Cardiac muscle cell (in vitro differentiated cells and primary cell): ENCODE data around the gene RALGAPB. TPM values are rescaled to one million over a fixed set of nuclear protein-coding genes. Genes with fewer than 3 reads are reported as not detected.

Experiments
- DNase-seq, 2 donors: peaks; one replicate each; pipeline versions ENCODE4 v3.0.0 to v3.0.0-alpha.2; 2010 to 2017; ENCODE audit warnings: low read depth in 1 of 2, low spot score in 1 of 2
- H3K27ac ChIP-seq: fragments of 200-600 bp; sonication (generic); 2 replicates; pipeline ENCODE4 v1.5.1; 2016
- H3K27me3 ChIP-seq: fragments of 200-600 bp; sonication (generic); 2 replicates; pipeline ENCODE4 v1.6.0; 2016; ENCODE audit warnings: control low read depth
- H3K36me3 ChIP-seq: fragments of 200-600 bp; sonication (generic); 2 replicates; pipeline ENCODE4 v1.5.1; 2016; ENCODE audit warnings: control low read depth
- H3K4me1 ChIP-seq: fragments of 200-600 bp; sonication (generic); 2 replicates; pipeline ENCODE4 v1.8.1; 2017; ENCODE audit warnings: low read depth, mild to moderate bottlenecking, mixed run types
- H3K4me3 ChIP-seq: fragments of 200-600 bp; sonication (generic); 2 replicates; pipeline ENCODE4 v1.5.1; 2016; ENCODE audit warnings: mild to moderate bottlenecking
- H3K9me3 ChIP-seq: fragments of 200-600 bp; sonication (generic); 2 replicates; pipeline ENCODE4 v1.5.1; 2017; ENCODE audit warnings: low read depth, mild to moderate bottlenecking, control low read depth
- CTCF ChIP-seq: IDR thresholded peaks from 2 replicates; pipeline ENCODE4 v1.5.1; 2012; ENCODE audit warnings: low read depth, mild to moderate bottlenecking, low read length
- polyA plus RNA-seq: library from polyadenylated mRNA; unstranded; fragments of >200 nt; fragmentation: Nextera tagmentation; extraction: Ambion mirVana; gene quantifications from 2 replicates; pipeline ENCODE4 v1.2.1, GENCODE V29; 2016
- total RNA-seq: library from RNA; depleted of rRNA; stranded (reverse); fragments of >200 nt; gene quantifications from 2 replicates; pipeline ENCODE4 v1.2.3, GENCODE V29; 2016

RALGAPB gene
- total and polyA plus RNA-seq, 2 experiments from 2014 or later = 10.3 to 20.3 TPM

DNA sequence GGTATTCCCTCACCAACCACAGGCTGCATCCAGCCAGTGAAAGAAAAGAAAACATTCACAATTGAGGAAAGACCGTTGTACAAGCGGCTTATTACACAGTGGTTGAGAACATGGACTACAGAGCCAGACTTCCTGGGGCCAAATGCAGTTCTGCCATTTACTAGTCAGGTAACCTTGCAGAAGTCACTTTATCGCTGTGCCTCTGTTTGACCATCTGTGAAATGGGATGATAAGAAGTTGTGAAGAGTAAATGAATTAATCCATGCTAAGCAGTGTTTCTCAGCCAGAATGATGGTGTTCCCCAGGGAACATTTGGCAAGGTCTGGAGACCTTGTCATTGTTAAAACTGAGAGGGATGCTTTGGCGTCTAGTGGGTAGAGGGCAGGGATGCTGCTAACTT, 143.8 kb downstream of the RALGAPB start:
- no peak overlapping the region for H3K27ac ChIP-seq
- TF ChIP-seq CTCF = no peak
- H3K9me3 ChIP-seq = no peaks in the 10 kb centered on the region
- H3K4me3 ChIP-seq = no peak overlapping the region
- H3K4me1 ChIP-seq = no peaks in the 10 kb centered on the region
- no peaks in the 10 kb centered on the region for H3K36me3 ChIP-seq
- DNase-seq = no peak
- H3K27me3 ChIP-seq = no peaks in the 10 kb centered on the region

GRCh38 chr20:38617011-38617829, 144.6 kb downstream of the RALGAPB start:
- Histone ChIP-seq H3K27ac (no peak overlapping the region), H3K9me3 (no peaks in the 10 kb centered on the region), H3K27me3 (no peaks in the 10 kb centered on the region), H3K4me1 (no peaks in the 10 kb centered on the region), H3K36me3 (no peaks in the 10 kb centered on the region), H3K4me3 (no peak overlapping the region)
- no peak for TF ChIP-seq CTCF
- DNase-seq = peak in 1 of 2 donors; percentile 11

GRCh38 chr20:38617830-38618196, 145.2 kb downstream of the RALGAPB start:
- no peaks in the 10 kb centered on the region for H3K27me3 ChIP-seq
- no peaks in the 10 kb centered on the region for H3K4me1 ChIP-seq
- H3K4me3 ChIP-seq = no peak overlapping the region
- H3K9me3 ChIP-seq = no peaks in the 10 kb centered on the region
- no peak overlapping the region for H3K27ac ChIP-seq
- no peak for TF ChIP-seq CTCF
- no peak for DNase-seq
- H3K36me3 ChIP-seq = no peaks in the 10 kb centered on the region

DNA sequence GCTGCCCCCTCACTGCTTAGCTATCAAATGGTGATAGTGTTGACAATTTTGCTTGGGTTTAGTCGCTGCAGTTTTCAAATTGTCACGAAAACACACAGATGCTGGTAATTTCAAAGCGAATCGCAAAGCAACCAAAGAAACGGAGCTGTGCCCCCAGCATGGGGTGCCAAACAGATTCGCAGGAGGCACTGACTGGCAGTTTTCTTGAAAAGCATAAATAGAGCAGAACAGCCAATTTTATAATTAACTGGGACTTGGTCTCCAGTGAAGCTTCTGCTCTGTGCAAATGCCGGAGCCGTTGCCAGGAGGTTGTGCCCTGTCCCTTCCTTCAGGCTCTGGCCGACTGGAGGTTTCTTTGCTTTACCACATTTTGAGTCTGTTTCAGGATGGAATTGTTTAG, 147.8 kb downstream of the RALGAPB start:
- Histone ChIP-seq H3K36me3 (no peaks in the 10 kb centered on the region), H3K27ac (no peak overlapping the region), H3K27me3 (no peaks in the 10 kb centered on the region), H3K9me3 (no peaks in the 10 kb centered on the region), H3K4me3 (no peak overlapping the region), H3K4me1 (no peaks in the 10 kb centered on the region)
- no peak for TF ChIP-seq CTCF
- DNase-seq = no peak

DNA sequence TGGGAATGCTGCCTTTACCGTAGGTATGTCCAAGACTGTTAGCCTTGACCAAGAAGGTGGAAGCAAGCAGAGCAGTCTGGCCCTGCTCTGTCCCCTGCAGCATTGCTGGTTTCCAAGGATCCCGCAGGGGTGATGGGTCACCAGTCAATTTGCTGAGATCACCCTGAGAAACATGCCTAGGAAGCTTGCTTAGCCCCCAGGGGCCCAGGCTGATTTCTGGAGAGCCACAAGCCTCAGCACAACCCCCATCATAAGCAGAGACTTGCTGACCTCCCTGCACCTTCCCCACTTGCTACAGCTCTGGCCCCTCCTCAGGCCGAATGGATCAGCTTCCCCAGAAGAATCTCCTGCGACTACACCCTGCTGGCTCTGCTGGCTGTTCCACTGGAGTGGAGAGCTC, 150.4 kb downstream of the RALGAPB start:
- H3K4me3 ChIP-seq = no peak overlapping the region
- no peak overlapping the region for H3K27ac ChIP-seq
- H3K36me3 ChIP-seq = no peaks in the 10 kb centered on the region
- no peak for TF ChIP-seq CTCF
- no peak for DNase-seq
- H3K4me1 ChIP-seq = no peaks in the 10 kb centered on the region
- H3K27me3 ChIP-seq = no peaks in the 10 kb centered on the region
- H3K9me3 ChIP-seq = no peaks in the 10 kb centered on the region
